ENCODE data around the gene GIT2. TPM values are rescaled to one million over a fixed set of nuclear protein-coding genes. Genes with fewer than 3 reads are reported as not detected.
"Not testable (repeated sequence)": the region's sequence is repeated elsewhere in the genome, so short reads cannot be mapped to it uniquely, and the experiment has no call there.

GIT2 gene
- total RNA-seq, 4 donors from 2014 or later = 36.8 to 52.8 (median 42.3) TPM

DNA sequence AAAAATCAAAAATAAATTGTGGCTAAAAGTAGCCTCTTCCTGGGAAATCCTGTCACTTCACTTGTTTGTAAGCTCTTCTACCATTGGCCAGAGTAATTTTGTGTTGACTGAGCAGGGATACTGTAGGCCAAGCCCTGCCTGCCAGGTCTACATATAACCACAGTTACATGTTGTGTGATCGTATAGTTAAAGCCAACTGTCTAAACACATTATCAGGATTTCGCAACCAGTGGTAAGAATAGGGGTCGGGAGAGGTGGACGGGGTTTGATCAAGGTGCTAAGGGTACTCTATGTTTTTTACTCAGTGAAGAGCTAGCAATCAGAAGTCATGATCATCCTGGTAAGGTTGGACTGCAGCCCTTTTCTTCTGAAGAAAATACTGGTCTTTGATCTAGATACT, 16.5 kb upstream of the GIT2 start:
- ATAC-seq = no peak
- Histone ChIP-seq H3K4me3 (no peak overlapping the region), H3K9me3 (no peaks in the 10 kb centered on the region), H3K36me3 (peaks cover 0 to 59% of the 10 kb centered on the region in 2 donors), H3K4me1 (peaks cover 0 to 22% (median 0%) of the 10 kb centered on the region in 3 donors), H3K27ac (no peak overlapping the region), H3K27me3 (no peaks in the 10 kb centered on the region)
- TF ChIP-seq POLR2A (IDR thresholded peaks at IDR 0.05) (no peak), EP300 (IDR thresholded peaks at IDR 0.05) (no peak), POLR2AphosphoS5 (IDR thresholded peaks at IDR 0.05) (no peak)
- TF ChIP-seq, protein P1, sequence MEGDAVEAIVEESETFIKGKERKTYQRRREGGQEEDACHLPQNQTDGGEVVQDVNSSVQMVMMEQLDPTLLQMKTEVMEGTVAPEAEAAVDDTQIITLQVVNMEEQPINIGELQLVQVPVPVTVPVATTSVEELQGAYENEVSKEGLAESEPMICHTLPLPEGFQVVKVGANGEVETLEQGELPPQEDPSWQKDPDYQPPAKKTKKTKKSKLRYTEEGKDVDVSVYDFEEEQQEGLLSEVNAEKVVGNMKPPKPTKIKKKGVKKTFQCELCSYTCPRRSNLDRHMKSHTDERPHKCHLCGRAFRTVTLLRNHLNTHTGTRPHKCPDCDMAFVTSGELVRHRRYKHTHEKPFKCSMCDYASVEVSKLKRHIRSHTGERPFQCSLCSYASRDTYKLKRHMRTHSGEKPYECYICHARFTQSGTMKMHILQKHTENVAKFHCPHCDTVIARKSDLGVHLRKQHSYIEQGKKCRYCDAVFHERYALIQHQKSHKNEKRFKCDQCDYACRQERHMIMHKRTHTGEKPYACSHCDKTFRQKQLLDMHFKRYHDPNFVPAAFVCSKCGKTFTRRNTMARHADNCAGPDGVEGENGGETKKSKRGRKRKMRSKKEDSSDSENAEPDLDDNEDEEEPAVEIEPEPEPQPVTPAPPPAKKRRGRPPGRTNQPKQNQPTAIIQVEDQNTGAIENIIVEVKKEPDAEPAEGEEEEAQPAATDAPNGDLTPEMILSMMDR (IDR thresholded peaks at IDR 0.05) = no peak
- WGBS, 2 donors (ENCODE audit: low coverage in 1 of 2) = 85 to 87% methylated on average over 4 of the region's 4 CpGs

DNA sequence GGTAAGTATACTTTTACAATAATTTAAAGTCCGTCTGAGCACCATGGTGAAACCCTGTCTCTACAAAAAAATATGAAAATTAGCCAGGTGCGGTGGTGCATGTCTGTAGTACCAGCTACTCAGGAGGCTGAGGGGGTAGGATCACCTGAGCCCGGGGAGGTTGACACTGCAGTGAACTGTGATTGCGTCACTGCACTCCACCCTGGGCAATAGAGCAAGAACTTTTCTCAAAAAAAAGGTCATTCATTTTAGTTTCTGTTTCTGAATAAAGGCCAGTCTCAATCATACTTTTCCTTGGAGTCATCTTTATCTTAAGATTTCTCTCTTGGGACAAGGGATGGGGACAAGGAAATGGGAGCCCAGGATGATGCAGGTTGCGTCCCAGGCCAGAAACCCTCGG, 16.0 kb upstream of the GIT2 start:
- Histone ChIP-seq H3K9me3 (no peaks in the 10 kb centered on the region), H3K4me3 (no peak overlapping the region), H3K27ac (no peak overlapping the region), H3K27me3 (no peaks in the 10 kb centered on the region), H3K36me3 (peaks cover 0 to 54% of the 10 kb centered on the region in 2 donors), H3K4me1 (peaks cover 0 to 22% (median 0%) of the 10 kb centered on the region in 3 donors)
- ATAC-seq = no peak
- 77 to 90% methylated on average over 2 to 5 of the region's 6 CpGs for WGBS, 2 donors (ENCODE audit: low coverage in 1 of 2)
- no peak for TF ChIP-seq EP300 (IDR thresholded peaks at IDR 0.05)
- TF ChIP-seq, protein P1 (IDR thresholded peaks at IDR 0.05) = no peak
- TF ChIP-seq POLR2A (IDR thresholded peaks at IDR 0.05) = no peak

DNA sequence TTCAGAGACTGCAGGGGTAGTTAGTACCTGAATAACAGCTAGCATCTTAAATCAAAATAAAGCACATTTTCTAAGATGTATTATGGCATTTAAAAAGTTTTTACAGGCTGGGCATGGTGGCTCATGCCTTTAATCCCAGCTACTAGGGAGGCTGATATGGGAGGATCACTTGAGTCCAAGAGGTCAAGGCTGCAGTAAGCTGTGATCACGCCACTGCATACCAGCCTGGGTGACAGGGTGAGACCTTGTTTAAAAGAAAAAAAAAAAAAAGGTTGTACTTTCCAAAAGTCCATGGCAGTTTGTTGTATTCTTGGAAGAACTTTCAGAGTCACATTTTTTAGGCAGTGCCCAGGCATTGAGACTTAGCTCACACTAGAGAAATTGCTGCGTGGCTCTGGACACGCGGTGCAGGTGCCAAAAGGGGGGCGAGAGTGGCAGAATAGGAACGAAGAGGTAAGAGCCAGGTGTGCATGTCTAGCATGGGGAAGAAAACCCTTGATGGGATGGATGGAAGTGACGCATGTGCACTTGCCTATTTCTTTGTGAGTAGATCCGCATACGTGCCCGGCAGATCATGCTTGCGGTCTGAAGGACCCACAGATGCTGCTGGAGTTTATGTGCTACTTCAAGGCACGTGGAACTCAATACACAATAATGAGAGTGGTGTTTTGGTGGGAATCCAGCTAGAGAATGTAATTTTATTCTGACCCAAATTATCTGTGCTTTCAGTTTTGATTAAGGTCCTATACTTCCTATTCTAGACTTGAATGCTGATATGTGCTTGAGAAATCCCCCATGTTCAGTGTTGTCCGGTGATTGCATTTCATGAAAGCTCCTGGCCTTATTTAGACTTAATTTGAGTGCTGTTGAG, 14.9 kb upstream of the GIT2 start:
- H3K9me3 ChIP-seq = no peaks in the 10 kb centered on the region
- TF ChIP-seq POLR2A (IDR thresholded peaks at IDR 0.05) = no peak
- no peak for TF ChIP-seq POLR2AphosphoS5 (IDR thresholded peaks at IDR 0.05)
- TF ChIP-seq EP300 (IDR thresholded peaks at IDR 0.05) = no peak
- TF ChIP-seq, protein P1 (IDR thresholded peaks at IDR 0.05) = no peak
- peaks cover 0 to 43% of the 10 kb centered on the region in 2 donors for H3K36me3 ChIP-seq
- H3K27me3 ChIP-seq = no peaks in the 10 kb centered on the region
- no peak overlapping the region for H3K27ac ChIP-seq
- no peak overlapping the region for H3K4me3 ChIP-seq
- H3K4me1 ChIP-seq = peaks cover 0 to 22% (median 0%) of the 10 kb centered on the region in 3 donors
- 85 to 86% methylated on average over 13 of the region's 13 CpGs for WGBS, 2 donors (ENCODE audit: low coverage in 1 of 2)
- no peak for ATAC-seq

DNA sequence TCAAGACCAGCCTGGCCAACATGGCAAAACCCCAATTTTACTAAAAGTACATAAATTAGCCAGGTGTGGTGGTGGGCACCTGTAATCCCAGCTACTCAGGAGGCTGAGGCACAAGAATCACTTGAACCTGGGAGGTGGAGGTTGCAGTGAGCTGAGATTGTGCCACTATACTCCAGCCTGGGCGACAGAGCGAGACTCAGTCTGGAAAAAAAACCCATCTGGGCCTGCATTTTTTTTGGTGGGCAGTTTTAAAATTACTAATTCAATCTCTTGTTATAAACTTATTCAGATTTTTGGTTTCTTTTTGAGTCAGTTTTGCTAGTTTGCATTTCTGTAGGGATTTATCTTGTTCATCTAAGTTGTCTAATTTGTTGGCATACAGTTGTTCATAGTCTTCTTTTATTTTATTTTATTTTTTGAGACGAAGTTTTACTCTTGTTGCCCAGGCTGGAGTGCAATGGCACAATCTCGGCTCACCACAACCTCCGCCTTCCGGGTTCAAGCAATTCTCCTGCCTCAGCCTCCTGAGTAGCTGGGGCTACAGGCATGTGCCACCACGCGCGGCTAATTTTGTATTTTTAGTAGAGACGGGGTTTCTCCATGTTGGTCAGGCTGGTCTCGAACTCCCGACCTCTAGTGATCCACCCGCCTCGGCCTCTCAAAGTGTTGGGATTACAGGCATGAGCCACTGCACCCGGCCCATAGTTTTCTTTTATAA, 12.7 kb upstream of the GIT2 start:
- H3K36me3 ChIP-seq = peaks cover 0 to 21% of the 10 kb centered on the region in 2 donors
- not testable (repeated sequence) for H3K27ac ChIP-seq

DNA sequence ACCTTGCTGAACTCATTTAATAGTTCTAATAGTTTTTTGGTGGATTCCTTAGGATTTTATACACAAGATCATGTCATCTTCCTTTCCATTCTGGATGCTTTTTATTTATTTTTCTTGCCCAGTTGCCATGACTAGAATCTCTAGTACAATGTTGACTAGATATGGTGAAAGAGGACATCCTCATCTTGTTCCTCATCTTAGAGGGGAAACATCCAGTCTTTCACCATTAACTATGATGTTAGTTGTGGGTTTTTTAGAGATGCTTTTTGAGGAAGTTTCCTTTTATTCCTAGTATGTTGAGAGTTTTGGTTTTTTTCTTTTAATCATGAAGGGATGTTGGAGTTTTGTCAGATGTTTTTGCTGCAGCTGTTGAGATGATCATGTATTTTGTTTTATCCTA, 11.7 kb upstream of the GIT2 start:
- ATAC-seq = no peak
- no peak for TF ChIP-seq EP300 (IDR thresholded peaks at IDR 0.05)
- no peak for TF ChIP-seq POLR2AphosphoS5 (IDR thresholded peaks at IDR 0.05)
- TF ChIP-seq, protein P1 (IDR thresholded peaks at IDR 0.05) = no peak
- no peak for TF ChIP-seq POLR2A (IDR thresholded peaks at IDR 0.05)
- H3K27me3 ChIP-seq = no peaks in the 10 kb centered on the region
- H3K36me3 ChIP-seq = peaks cover 0 to 11% of the 10 kb centered on the region in 2 donors
- H3K9me3 ChIP-seq = no peaks in the 10 kb centered on the region
- H3K27ac ChIP-seq = no peak overlapping the region
- H3K4me3 ChIP-seq = no peak overlapping the region
- peaks cover 0 to 45% (median 0%) of the 10 kb centered on the region in 3 donors for H3K4me1 ChIP-seq

More for the DNA sequence above, 12.7 kb upstream of the GIT2 start:
- not testable (repeated sequence) for H3K4me3 ChIP-seq, H3K9me3 ChIP-seq, H3K27me3 ChIP-seq, ATAC-seq
- 93 to 97% methylated on average over 7 to 14 of the region's 15 CpGs for WGBS, 2 donors (ENCODE audit: low coverage in 1 of 2)
- H3K4me1 ChIP-seq = peaks cover 0 to 38% (median 0%) of the 10 kb centered on the region in 3 donors
